HepG2 (cell line): Measurements from ENCODE around the gene TTYH2. TPM values are rescaled to one million over a fixed set of nuclear protein-coding genes. Genes with fewer than 3 reads are reported as not detected.

Experiments used
- CCAR2 ChIP-seq: fragments of 200-400 bp; formaldehyde crosslinking; optimal IDR thresholded peaks from 2 replicates; pipeline ENCODE3; 2018; ENCODE audit warnings: low read depth, mild to moderate bottlenecking, low read length, moderate library complexity
- ELF3 ChIP-seq: IDR thresholded peaks from 2 replicates; pipeline ENCODE4 v1.6.1; 2016; ENCODE audit warnings: missing genetic modification reagents, missing compliant biosample characterization
- GATAD1 ChIP-seq: IDR thresholded peaks from 2 replicates; pipeline ENCODE4 v1.6.1; 2016; ENCODE audit warnings: missing genetic modification reagents, missing compliant biosample characterization
- KDM5B ChIP-seq: sonication (generic); formaldehyde crosslinking; IDR thresholded peaks from 2 replicates; pipeline ENCODE4 v1.4.0; 2020; ENCODE audit warnings: missing genetic modification reagents, mild to moderate bottlenecking, borderline replicate concordance
- KMT2B ChIP-seq: IDR thresholded peaks from 2 replicates; pipeline ENCODE4 v1.6.1; 2016; ENCODE audit warnings: missing genetic modification reagents, missing compliant biosample characterization
- NFE2L1 ChIP-seq: sonication (generic); formaldehyde crosslinking; IDR thresholded peaks from 2 replicates; pipeline ENCODE4 v1.4.0; 2020; ENCODE audit warnings: missing genetic modification reagents, mild to moderate bottlenecking, borderline replicate concordance
- NFYC ChIP-seq: IDR thresholded peaks from 2 replicates; pipeline ENCODE4 v1.6.1; 2016; ENCODE audit warnings: missing genetic modification reagents, missing compliant biosample characterization
- PAF1 ChIP-seq: IDR thresholded peaks from 2 replicates; pipeline ENCODE4 v1.6.1; 2016; ENCODE audit warnings: missing genetic modification reagents, missing compliant biosample characterization
- SIX4 ChIP-seq: sonication (generic); formaldehyde crosslinking; IDR thresholded peaks from 2 replicates; pipeline ENCODE4 v1.4.0; 2020; ENCODE audit warnings: missing genetic modification reagents
- SOX6 ChIP-seq, 2 experiments: fragments of 450-650 bp in 1 of 2; sonication (generic) in 1 of 2; formaldehyde crosslinking in 1 of 2; IDR thresholded peaks; 2 replicates each; pipeline versions ENCODE4 v1.4.0 to v1.6.1; 2017 to 2020; ENCODE audit warnings: antibody characterized with exemption in 1 of 2, mild to moderate bottlenecking in 1 of 2, missing genetic modification reagents in 1 of 2
- TGIF2 ChIP-seq: IDR thresholded peaks from 2 replicates; pipeline ENCODE4 v1.6.1; 2016; ENCODE audit warnings: control low read depth, missing compliant biosample characterization
- ZBTB3 ChIP-seq: sonication (generic); formaldehyde crosslinking; IDR thresholded peaks from 2 replicates; pipeline ENCODE4 v1.4.0; 2020; ENCODE audit warnings: low read depth, mild to moderate bottlenecking, moderate library complexity, missing genetic modification reagents, borderline replicate concordance
- ZNF121 ChIP-seq: sonication (generic); formaldehyde crosslinking; IDR thresholded peaks from 2 replicates; pipeline ENCODE4 v1.5.0; 2020; ENCODE audit warnings: mild to moderate bottlenecking, missing genetic modification reagents
- ZNF143 ChIP-seq: sonication (generic); formaldehyde crosslinking; IDR thresholded peaks from 2 replicates; pipeline ENCODE4 v1.4.0; 2020; ENCODE audit warnings: missing genetic modification reagents
- ZNF652 ChIP-seq: IDR thresholded peaks from 2 replicates; pipeline ENCODE4 v1.6.1; 2016; ENCODE audit warnings: low read depth, borderline replicate concordance
- ZNF709 ChIP-seq: sonication (generic); formaldehyde crosslinking; IDR thresholded peaks from 2 replicates; pipeline ENCODE4 v1.5.0; 2020; ENCODE audit warnings: mild to moderate bottlenecking, missing genetic modification reagents
- ZNF772 ChIP-seq: sonication (generic); formaldehyde crosslinking; IDR thresholded peaks from 2 replicates; pipeline ENCODE4 v1.5.0; 2020; ENCODE audit warnings: mild to moderate bottlenecking, missing genetic modification reagents
- ZNF878 ChIP-seq: sonication (generic); formaldehyde crosslinking; IDR thresholded peaks from 2 replicates; pipeline ENCODE4 v1.8.1; 2023; ENCODE audit warnings: mild to moderate bottlenecking, missing genetic modification reagents, moderate library complexity
- ZSCAN25 ChIP-seq: sonication (generic); formaldehyde crosslinking; IDR thresholded peaks from 2 replicates; pipeline ENCODE4 v1.8.0; 2022; ENCODE audit warnings: mild to moderate bottlenecking, missing genetic modification reagents
- polyA plus RNA-seq, 8 experiments: library from polyadenylated mRNA; depleted of rRNA in 3 of 8; stranded (reverse) in 7 of 8; unstranded in 1 of 8; fragments of >200 nt; fragmentation: Illumina TruSeq in 4 of 8; extraction: Trizol in 4 of 8; gene quantifications; 2 replicates each; pipeline versions ENCODE4 v1.2.1 to v1.2.3, GENCODE V29; 2011 to 2016; ENCODE audit warnings: low read depth in 4 of 8, missing spikeins in 1 of 8, mixed read lengths in 1 of 8; ENCODE audit not compliant: insufficient read depth in 1 of 8
- total RNA-seq, 5 experiments: library from RNA; depleted of rRNA; stranded (reverse); fragments of >200 nt; fragmentation: Illumina TruSeq; extraction: Trizol; gene quantifications; 2 replicates each; pipeline ENCODE4 v1.2.3, GENCODE V29; 2016; ENCODE audit warnings: low read depth in 1 of 5
- TF ChIP-seq, protein P1 (sequence below): IDR thresholded peaks from 2 replicates; pipeline ENCODE4 v1.6.1; 2012; ENCODE audit warnings: low read depth, low read length, improper control_type of control experiment
- TF ChIP-seq, protein P2 (sequence below): sonication (generic); formaldehyde crosslinking; IDR thresholded peaks from 2 replicates; pipeline ENCODE4 v1.5.1; 2020; ENCODE audit warnings: mild to moderate bottlenecking, moderate library complexity, missing genetic modification reagents
- TF ChIP-seq, protein P3 (sequence below): IDR thresholded peaks from 2 replicates; pipeline ENCODE4 v1.6.1; 2016; ENCODE audit warnings: mild to moderate bottlenecking

TTYH2 gene
- total and polyA plus RNA-seq, 2 of the 13 experiments (the other 11 are each of a cell fraction or from before 2014, with no cell fraction given), result 0.77 to 0.96 TPM

DNA sequence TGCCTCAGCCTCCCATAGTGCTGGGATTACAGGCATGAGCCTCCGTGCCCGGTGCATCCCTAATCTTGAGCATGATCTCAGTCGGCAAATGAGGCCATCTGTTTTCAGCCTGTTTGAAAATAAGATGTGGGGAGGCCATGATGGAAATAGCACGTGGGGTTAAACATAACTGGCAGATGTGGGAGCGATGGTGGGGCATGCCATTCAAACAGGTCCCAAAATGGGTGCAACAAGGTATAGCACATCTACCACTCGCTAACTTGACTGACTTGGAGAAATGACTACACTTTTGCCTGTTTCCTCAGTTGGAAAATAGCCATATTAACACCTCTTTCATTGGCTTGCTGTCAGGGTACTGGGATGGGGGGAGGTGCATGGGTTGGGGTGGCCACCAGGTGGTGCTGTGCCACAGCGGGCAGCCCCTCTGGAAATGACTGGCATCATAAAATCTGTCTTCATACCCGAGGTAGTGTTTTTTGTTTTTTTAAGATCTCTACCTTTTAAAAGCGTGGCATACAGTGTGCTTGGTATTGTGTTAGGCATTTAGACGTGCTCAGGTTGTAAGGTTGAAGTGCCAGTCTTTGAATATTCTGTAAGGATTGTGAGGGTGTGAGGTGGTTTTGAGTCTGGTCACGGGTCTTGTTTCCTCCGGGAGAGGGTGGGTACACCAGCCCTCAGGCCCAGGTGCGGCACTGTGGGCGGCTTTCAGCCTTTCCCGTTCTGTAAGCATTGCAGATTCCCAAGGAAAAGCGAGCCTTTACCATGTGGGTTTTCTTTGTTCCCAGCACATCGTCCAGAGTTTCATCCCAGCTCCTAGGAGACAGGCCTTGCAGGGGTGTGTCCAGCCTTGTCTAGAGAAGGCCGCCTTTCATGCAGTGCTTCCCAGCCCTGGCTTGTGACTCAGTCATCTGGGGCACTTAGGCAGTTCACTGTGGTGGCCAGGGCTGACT, 2.9 kb upstream of the TTYH2 start (continued):
- TF ChIP-seq SOX6 (IDR thresholded peaks at IDR 0.05) (no peak), SOX6 (CRISPR knock-in tag; IDR thresholded peaks at IDR 0.05) (0 out of 2 replicates have a peak, but pooled peaks have one; percentile 20), ZNF121 (CRISPR knock-in tag) (no peak), PAF1 (CRISPR knock-in tag) (peak; percentile 85), ZNF709 (CRISPR knock-in tag) (no peak), ELF3 (CRISPR knock-in tag) (no peak), ZNF143 (CRISPR knock-in tag) (no peak), ZBTB3 (CRISPR knock-in tag) (no peak), SIX4 (0 out of 2 replicates have a peak, but pooled peaks have one; percentile 17), ZNF652 (CRISPR knock-in tag) (0 out of 2 replicates have a peak, but pooled peaks have one; percentile 34), ZNF878 (peak; percentile 60; the same call in 1 of the 2 replicates), NFE2L1 (CRISPR knock-in tag) (no peak), KMT2B (peak; percentile 24; the same call in 1 of the 2 replicates), KDM5B (CRISPR knock-in tag) (no peak), GATAD1 (CRISPR knock-in tag) (peak; percentile 38; the same call in 1 of the 2 replicates), NFYC (0 out of 2 replicates have a peak, but pooled peaks have one; percentile 18), CCAR2 (no peak), ZNF772 (CRISPR knock-in tag) (0 out of 2 replicates have a peak, but pooled peaks have one; percentile 23), ZSCAN25 (CRISPR knock-in tag) (no peak), TGIF2 (CRISPR knock-in tag) (0 out of 2 replicates have a peak, but pooled peaks have one; percentile 56)
- TF ChIP-seq, protein P1, sequence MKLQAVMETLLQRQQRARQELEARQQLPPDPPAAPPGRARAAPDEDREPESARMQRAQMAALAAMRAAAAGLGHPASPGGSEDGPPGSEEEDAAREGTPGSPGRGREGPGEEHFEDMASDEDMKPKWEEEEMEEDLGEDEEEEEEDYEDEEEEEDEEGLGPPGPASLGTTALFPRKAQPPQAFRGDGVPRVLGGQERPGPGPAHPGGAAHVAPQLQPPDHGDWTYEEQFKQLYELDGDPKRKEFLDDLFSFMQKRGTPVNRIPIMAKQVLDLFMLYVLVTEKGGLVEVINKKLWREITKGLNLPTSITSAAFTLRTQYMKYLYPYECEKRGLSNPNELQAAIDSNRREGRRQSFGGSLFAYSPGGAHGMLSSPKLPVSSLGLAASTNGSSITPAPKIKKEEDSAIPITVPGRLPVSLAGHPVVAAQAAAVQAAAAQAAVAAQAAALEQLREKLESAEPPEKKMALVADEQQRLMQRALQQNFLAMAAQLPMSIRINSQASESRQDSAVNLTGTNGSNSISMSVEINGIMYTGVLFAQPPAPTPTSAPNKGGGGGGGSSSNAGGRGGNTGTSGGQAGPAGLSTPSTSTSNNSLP, result 0 out of 2 replicates have a peak, but pooled peaks have one; percentile 22
- TF ChIP-seq, protein P2, sequence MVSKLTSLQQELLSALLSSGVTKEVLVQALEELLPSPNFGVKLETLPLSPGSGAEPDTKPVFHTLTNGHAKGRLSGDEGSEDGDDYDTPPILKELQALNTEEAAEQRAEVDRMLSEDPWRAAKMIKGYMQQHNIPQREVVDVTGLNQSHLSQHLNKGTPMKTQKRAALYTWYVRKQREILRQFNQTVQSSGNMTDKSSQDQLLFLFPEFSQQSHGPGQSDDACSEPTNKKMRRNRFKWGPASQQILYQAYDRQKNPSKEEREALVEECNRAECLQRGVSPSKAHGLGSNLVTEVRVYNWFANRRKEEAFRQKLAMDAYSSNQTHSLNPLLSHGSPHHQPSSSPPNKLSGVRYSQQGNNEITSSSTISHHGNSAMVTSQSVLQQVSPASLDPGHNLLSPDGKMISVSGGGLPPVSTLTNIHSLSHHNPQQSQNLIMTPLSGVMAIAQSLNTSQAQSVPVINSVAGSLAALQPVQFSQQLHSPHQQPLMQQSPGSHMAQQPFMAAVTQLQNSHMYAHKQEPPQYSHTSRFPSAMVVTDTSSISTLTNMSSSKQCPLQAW (CRISPR knock-in tag), result peak; percentile 56; the same call in 1 of the 2 replicates
- TF ChIP-seq, protein P3, sequence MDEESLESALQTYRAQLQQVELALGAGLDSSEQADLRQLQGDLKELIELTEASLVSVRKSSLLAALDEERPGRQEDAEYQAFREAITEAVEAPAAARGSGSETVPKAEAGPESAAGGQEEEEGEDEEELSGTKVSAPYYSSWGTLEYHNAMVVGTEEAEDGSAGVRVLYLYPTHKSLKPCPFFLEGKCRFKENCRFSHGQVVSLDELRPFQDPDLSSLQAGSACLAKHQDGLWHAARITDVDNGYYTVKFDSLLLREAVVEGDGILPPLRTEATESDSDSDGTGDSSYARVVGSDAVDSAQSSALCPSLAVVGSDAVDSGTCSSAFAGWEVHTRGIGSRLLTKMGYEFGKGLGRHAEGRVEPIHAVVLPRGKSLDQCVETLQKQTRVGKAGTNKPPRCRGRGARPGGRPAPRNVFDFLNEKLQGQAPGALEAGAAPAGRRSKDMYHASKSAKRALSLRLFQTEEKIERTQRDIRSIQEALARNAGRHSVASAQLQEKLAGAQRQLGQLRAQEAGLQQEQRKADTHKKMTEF (CRISPR knock-in tag), result peak; percentile 72
